DMS153 (cell line): ENCODE data around the gene NOS2.
"Not testable (repeated sequence)": the region's sequence is repeated elsewhere in the genome, so short reads cannot be mapped to it uniquely, and the experiment has no call there.

Experiments used
- DNase-seq: peaks from one replicate; lab custom pipeline; 2025; lab: John Stamatoyannopoulos, UW

NOS2 gene

DNA sequence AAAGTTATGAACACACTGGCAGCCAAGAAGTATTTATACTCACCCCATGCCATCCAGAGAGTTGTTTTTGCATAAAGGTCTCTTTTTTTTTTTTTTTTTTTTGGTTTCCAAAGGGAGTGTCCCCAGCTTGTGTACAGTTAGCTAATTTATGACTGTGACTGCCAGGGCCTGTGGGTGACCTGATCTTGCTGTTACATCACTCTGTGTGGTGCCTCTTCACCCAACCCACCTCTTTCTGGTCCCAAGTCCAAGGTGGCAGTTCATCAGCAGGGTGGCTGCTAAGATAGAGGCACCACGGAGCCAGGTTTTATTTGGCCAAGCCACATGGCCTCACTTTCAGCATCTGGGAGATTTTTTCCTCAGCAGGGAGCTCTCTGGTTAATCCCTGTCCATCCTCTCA, at the start of gene NOS2:
Gene NOS2, minus strand, starts transcription at position 8 of the 400 bp plus-strand sequence. CDS start 1,720 bp downstream, outside the sequence.
- DNase-seq, result no peak

DNA sequence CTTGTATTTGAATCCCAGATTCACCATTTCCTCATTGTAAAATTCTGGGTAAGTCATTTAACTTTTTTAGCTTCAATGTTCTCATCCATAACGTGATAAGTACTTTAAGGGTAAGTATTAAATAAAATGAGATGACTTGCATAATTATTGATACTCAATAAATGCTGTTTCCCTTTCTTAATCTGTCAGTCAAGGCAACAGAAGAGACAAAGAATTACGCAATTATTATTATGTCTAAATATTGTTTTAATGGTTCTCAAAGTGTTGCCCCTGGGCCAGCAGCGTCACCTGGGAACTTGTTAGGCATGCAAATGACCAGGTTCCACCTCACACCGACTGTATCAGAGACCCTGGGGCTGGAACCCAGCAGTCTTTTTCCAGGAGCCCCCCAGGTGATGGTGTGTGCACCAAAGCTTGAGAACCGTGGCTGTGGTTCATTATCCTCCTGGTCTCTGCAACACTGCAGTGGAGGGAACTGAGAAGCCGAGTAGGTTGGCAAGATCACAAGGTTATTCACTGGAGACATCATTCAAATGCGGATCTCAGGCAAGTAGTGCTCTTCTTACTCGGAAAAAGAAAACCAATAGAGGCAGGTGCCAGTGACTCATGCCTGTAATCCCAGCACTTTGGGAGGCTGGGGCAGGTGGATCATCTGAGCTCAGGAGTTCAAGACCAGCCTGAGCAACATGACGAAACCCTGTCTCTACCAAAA, 49.3 kb upstream of the NOS2 start:
- no peak for DNase-seq

DNA sequence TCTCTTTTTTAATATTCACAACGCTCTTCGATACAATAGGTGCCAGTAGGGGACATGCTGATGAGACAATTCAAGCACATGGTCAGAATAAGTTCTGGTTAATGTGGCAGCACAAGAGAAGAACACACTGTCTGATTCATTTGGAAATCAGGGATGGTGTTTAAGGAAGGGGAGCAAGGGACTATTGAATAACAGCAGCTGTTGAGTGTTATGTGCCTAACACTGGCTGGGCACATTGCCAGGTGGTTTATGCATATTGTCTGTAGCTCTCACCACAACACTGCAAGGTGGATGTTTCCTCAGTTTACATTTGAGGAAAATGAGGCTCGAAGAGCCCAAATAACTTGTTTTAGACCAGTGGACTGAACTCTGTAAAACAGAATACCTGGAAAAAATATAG, 48.6 kb upstream of the NOS2 start:
- peak; percentile 94 for DNase-seq

DNA sequence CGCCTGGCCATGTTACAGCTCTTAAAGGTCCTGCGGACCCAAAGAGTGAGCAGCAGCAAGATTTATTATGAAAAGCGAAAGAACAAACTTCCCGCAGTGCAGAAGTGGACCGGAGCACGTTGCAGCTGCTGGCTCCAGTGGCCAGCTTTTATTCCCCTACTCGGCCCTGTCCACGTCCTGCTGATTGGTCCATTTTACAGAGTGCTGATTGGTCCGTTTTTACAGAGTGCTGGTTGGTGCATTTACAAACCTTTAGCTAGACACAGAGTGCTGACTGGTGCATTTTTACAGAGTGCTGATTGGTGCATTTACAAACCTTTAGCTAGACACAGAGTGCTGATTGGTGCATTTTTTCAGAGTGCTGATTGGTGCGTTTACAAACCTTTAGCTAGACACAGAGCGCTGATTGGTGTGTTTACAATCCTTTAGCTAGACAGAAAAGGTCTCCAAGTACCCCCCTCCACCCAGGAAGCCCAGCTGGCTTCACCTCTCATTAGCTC, 46.5 kb upstream of the NOS2 start:
- not testable (repeated sequence) for DNase-seq

DNA sequence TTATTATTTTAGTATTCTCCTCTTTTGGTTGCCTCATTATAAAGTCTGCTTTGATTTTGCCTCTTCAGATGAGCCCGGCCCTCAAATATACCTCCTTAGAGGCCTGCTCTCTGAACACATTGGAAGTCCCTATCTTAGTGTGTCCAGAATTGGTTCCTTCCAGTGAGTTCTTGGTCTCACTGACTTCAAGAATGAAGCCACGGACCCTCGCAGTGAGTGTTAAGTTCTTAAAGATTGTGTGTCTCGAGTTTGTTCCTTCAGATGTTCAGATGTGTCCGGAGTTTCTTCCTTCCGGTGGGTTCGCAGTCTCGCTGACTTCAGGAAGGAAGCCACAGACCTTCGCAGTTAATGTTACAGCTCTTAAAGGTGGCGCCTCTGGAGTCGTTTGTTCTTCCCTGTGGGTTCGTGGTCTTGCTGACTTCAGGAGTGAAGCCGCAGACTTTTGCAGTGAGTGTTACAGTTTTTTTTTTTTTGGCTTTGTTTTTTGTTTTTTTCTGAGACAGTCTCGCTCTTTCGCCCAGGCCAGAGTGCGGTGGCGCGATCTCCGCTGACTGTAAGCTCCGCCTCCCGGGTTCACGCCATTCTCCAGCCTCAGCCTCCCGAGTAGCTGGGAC, 45.8 kb upstream of the NOS2 start:
- no peak for DNase-seq

DNA sequence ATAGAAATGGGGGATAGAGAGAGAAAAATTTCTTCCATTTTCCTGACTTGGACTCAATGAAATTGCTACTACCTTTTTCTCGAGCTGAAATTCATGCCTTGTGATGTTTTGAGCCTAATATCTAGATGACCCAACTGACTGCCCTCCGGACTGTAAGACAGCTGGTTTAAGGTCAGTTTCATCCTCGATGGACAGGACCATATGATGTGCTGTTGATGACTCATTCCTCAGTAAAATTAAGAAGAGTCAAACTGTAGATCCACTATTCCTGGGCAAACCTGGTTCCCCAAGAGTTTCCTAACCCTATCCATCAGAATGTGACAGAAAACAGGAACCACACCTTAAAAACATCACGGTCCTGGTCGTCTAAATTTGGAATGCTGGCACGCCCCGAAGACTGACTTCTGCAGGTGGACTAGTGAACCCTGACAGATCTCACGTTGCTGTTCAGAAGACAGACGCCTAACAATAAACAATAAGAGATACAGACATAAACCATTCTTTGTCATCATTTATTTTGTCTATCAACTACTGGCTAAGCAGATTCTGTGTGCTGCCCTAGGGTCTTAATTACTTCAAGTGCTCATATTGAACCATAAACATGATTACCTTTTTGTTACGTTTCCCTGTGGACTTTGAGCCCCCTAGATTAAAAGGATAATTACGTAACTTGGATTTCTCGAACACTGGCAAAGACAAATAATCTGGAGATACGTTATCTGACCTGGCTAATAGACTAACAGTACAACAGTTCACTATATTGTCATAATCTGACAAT, 45.1 kb upstream of the NOS2 start:
- no peak for DNase-seq

DNA sequence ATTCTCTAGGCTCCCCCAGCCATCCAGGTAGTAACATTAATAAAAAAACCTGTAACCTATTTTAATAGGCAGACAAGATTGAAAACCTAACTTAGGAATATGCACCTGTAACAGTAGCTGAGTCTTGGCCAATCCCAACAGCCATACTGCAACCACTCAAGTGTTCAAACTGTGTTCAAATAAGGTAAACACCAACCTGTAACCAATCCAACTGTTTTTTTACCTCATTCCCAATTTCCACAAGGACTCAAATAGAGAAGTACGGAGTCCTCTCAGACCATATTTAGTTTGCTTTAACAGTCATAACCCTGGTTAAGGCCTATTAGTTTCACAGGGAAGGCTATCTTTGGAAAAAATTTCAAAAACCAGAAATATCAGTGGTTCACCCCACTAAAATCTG, 40.4 kb upstream of the NOS2 start:
- no peak for DNase-seq

DNA sequence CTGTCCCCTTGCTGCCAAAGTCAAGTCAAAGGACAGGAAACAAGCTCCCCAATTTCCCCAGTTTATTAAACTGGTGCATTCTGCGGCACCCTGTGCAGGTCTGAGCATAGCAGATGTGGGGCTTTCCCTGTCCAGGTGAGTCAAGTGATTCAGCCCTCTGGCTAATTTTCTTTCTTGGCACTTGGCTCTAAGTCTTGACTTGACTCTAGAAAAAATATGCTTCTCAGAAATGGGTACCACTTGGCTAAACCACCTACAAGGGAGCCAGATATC, 40.0 kb upstream of the NOS2 start:
- not testable (repeated sequence) for DNase-seq

DNA sequence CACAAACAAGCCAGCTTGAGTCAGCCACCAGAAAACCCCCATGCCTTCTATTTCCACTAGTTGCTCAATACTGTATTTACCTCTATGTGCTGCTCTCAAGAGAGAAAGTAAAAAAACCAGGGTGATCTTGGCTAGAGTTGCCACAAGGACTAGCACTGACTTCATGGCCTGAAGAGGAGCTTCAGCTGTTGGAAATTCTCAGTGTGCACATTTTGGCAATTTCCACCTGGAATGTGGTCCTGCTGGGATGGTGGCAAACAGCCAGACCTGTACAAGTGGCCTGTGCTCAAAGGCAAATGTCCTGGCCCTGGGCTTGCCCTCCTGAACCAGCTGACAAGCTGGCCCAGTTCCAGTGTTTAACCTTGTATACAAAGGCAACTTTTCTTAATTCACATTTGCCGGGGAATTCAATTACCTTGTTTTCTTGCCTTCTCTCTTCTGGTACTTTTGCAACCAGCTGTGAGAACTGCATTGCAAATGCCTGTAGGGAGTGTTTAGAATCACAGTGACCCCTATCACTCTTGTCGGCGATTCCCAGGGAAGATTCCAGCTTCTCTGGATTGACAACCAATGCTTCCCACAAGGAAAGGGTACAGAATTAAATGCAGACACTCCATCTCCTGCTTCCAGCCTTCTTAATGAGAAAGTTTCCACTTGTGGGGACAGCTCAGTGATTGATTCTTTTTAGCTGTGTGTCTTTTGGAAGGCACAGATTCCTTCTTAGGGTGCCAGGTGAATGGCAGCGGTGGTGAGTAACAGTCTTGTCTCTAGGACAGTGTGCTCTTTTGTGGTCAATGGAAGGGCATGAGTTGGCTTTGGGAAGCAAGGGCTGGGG, 39.5 kb upstream of the NOS2 start:
- not testable (repeated sequence) for DNase-seq

DNA sequence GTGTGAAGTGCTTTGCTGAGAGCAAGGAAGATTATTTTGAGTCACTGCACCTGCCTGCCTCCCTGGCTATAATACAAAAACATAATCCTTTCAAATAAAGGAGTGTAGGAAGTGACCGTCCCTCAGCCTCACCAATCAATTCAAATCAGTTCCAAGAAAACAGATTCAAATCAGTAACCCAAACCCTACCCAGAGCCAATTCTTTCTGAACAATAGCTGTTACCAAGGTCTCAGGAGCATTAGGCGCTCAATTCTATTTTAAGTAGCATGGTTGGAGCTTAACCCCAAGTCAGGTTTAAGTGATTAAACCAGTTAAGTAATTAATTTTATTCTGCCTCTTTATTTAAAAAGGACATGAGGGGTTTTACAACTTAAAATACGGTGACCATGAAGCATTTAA, 38.3 kb upstream of the NOS2 start:
- not testable (repeated sequence) for DNase-seq

DNA sequence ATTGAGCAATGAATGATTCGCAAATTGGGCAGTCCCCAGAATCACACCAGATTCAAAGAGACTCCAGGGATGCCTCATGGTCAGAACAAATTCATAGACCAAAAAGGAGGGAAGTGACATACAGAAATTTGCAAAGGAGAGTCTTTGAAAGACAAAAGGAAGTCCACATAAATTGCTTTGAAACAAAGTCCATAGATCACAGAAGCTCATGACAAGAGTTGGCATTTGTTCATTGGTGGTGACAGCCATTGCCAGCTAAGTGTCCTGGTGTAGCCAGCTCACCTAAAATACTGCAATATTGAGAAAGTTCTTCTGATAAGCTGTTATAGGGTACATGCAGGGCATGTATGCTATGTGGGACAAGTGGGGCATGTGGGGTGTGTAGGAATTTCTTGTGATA, 37.4 kb upstream of the NOS2 start:
- DNase-seq, result not testable (repeated sequence)

DNA sequence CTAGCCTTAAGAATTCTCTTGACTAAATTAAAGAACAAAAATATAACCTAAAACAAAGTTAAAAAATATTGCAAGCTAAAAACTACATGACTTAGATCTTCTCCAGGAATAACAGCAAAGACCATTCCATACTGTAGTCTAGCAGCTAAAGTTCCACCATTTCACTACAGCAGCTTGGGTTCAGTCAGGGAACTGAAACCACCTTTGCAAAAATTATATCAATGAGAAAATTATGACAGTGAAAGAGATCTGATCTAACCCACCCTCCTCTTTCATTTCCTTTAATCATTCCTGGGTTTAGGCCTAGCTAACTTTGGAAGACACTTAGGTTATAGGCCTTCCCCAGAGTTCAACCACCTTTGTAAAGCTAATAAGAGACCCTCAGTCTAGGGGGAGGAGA, 36.3 kb upstream of the NOS2 start:
- no peak for DNase-seq

DNA sequence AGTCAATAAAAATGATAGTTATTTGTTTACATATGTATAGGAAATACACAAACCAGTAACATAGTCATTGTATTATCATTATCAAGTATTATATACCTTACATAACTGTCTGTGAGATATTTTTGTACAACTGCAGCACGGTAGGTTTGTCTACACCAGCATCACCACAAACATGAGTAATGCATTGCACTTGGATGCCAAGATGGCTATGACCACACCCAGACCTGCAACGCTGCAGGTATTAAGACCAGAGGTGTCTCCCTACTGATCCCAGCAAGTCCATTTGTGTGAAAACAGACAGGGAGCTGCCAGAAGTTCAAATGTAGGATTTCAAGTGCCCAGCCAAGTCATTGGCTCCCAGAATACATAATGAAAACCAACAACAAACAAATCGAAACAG, 34.2 kb upstream of the NOS2 start:
- DNase-seq, result no peak

DNA sequence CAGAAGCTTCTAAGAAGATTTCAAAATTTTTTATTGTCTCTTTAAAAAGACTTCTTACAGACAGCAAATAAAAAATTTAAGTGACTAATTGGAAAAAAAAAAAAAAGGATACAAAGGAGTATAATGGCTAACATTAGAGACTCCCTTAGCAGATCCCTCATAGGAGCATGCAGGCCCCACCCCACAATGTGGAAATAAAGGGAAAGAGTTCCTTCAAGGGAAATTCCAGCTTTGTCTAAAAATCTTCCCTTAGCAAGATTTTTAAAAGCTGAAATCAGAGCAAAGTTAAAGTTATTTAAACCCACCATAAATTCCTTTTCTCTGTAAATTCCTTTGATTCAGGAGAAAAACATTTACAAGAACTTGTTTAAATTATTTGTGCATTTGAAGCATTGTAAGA, 32.5 kb upstream of the NOS2 start:
- DNase-seq, result no peak

DNA sequence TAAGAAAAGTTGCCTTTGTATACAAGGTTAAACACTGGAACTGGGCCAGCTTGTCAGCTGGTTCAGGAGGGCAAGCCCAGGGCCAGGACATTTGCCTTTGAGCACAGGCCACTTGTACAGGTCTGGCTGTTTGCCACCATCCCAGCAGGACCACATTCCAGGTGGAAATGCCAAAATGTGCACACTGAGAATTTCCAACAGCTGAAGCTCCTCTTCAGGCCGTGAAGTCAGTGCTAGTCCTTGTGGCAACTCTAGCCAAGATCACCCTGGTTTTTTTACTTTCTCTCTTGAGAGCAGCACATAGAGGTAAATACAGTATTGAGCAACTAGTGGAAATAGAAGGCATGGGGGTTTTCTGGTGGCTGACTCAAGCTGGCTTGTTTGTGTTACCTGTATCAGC, 29.6 kb upstream of the NOS2 start:
- DNase-seq, result not testable (repeated sequence)

DNA sequence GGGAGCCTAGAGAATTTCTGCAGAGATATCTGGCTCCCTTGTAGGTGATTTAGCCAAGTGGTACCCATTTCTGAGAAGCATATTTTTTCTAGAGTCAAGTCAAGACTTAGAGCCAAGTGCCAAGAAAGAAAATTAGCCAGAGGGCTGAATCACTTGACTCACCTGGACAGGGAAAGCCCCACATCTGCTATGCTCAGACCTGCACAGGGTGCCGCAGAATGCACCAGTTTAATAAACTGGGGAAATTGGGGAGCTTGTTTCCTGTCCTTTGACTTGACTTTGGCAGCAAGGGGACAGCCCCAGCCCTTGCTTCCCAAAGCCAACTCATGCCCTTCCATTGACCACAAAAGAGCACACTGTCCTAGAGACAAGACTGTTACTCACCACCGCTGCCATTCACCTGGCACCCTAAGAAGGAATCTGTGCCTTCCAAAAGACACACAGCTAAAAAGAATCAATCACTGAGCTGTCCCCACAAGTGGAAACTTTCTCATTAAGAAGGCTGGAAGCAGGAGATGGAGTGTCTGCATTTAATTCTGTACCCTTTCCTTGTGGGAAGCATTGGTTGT, 28.9 kb upstream of the NOS2 start:
- DNase-seq, result not testable (repeated sequence)

DNA sequence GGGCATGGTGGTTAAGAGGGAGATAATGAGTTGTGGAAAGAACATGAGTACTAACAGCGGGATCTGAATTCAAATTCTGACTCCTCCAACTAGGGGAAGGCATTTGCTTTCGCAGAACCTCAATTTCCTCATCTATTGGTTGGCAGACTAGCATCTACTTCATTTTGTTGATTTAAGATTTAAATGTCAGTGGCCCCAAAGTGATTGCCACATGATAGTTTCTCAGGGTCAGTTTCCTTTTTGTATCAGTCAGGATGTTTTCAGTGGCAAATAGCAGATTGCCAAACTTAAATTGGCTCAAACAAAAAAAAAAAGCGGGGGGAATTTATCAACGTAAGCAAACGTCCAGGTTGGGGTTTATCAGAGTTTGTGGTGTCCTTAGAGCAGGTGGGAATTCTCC, 25.1 kb upstream of the NOS2 start:
- DNase-seq, result no peak

DNA sequence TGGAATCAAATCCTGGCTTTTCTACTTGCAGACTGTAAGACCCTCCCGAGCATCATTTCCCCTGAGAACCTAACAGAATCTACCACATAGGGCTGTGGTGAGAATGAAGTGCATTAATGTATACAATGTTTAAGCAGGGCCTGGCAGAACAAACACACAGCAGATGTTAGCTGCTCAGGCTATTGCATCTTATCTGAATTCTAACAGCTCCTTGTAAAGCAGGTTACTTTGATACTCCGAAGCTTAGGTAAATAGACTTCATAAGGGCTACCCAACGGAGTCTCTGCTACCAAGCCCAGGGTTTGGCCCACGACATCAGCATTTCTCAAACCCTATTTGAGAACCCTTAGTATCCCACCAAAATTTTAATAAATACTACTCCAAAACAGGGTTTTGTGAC, 24.4 kb upstream of the NOS2 start:
- DNase-seq, result no peak

DNA sequence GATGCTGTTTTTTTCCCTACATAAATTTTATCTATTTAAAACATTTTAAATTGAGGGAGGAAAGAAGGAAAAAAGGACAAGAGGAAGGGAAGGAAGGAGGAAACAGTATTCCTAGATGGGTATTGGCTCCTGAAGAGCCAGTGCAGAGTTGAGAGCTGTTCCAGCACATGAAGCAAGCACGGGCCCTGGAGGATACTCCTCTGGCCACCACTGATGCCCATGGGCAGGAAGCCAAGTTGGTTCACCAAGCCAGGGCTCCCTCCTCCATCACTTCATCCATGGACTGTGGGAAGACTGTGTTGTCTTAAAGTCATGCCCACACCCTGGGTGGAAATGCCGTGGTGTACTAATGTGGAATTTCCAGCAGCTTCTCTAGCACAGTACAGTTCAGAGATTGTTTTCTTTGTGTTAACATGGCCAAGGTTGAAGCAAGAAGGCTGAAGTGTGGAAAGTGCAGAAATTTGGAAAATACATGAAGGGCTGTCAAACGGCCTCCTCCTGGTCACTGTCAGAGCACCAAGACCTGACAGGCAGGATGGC, 23.9 kb upstream of the NOS2 start:
- DNase-seq, result no peak

DNA sequence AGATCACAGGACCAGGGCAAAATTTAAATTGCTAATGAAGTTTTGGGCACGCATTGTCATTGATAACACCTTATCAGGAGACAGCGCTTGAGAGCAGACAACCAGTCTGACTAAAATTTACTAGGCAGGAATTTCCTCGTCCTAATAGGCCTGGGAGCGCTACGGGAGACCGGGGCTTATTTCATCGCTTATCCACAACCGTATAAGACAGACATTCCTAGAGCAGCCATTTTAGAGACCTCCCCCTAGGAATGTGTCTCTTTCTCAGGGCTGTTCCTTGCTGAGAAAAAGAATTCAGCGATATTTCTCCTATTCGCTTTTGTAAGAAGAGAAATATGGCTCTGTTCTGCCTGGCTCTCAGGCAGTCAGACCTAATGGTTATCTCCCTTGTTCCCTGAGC, 21.8 kb upstream of the NOS2 start:
- not testable (repeated sequence) for DNase-seq

DNA sequence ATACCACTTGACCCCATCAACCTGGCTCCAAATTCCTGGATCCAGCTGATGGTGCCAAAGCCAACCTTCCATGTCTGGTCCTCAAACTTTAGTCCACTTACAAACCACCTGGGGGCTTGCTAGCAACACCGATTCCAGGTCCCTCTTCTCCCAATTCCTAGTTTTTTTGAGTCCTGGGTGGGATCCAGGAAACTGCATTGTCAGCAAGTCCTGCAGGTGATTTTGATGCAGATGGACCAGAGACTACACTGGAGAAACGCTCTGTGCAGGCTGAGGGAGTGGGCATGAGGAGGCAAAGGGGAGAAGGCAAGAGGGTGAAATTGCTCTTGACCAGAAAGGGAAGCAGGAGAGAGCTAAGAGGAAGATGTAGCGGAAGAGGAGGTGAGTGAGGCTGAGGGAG, 21.0 kb upstream of the NOS2 start:
- no peak for DNase-seq

DNA sequence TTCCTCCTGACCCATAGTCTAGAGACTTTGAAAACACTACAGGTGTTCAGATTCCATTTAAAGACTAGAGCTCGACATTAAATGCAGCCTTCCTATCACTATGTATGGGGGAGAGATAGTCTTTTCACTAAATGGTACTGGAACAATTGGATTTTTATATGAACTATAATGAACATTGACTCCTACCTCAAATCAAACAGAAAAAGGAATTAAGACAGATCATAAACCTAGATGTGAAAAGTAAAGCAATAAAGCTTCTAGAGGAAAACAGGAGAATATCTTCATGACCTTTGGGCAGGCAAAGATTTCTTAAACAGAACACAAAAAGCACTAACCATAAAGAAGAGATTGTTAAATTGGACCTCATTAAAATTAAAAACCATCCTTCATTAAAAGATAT, 18.8 kb upstream of the NOS2 start:
- DNase-seq, result no peak
